ENCODE measurements around the gene DNAJA3. TPM values are rescaled to one million over a fixed set of nuclear protein-coding genes. Genes with fewer than 3 reads are reported as not detected.

The DNAJA3 gene
- total and polyA plus RNA-seq, 4 donors, result 24.8 to 38.5 (median 35.5) TPM

- H3K36me3 ChIP-seq (ENCODE audit: control insufficient read depth in 4 of 4, insufficient read depth in 4 of 4, low read length in 4 of 4), result peaks cover 9 to 34% (median 17%) of the 10 kb centered on the region in 4 donors
- WGBS, 2 donors, result 79 to 82% methylated on average over 12 of the region's 12 CpGs
- DNase-seq, result no peak
- TF ChIP-seq CTCF (IDR thresholded peaks at IDR 0.05; ENCODE audit: control extremely low read depth, extremely low read depth), result no peak
- no peaks in the 10 kb centered on the region for H3K9me3 ChIP-seq (ENCODE audit: control insufficient read depth in 4 of 4, insufficient read depth in 3 of 4, low read length in 3 of 4)
- ATAC-seq (ENCODE audit: insufficient read depth, low FRiP score), result no peak
- no peaks in the 10 kb centered on the region for H3K27me3 ChIP-seq (ENCODE audit: control insufficient read depth in 3 of 3, insufficient read depth in 3 of 3, low read length in 2 of 3)
- H3K4me1 ChIP-seq (ENCODE audit: control insufficient read depth in 5 of 5, insufficient read depth in 5 of 5, low read length in 5 of 5), result no peaks in the 10 kb centered on the region
- H3K27ac ChIP-seq (ENCODE audit: low read depth in 1 of 2, low read length in 1 of 2), result no peak overlapping the region
- H3K4me3 ChIP-seq, result no peak overlapping the region
- no peak overlapping the region for H3K9ac ChIP-seq (ENCODE audit: insufficient read depth in 1 of 2, low read length in 2 of 2)
Observed at GRCh38 chr16:4433914-4434787, 8.5 kb downstream of the DNAJA3 start.

DNA sequence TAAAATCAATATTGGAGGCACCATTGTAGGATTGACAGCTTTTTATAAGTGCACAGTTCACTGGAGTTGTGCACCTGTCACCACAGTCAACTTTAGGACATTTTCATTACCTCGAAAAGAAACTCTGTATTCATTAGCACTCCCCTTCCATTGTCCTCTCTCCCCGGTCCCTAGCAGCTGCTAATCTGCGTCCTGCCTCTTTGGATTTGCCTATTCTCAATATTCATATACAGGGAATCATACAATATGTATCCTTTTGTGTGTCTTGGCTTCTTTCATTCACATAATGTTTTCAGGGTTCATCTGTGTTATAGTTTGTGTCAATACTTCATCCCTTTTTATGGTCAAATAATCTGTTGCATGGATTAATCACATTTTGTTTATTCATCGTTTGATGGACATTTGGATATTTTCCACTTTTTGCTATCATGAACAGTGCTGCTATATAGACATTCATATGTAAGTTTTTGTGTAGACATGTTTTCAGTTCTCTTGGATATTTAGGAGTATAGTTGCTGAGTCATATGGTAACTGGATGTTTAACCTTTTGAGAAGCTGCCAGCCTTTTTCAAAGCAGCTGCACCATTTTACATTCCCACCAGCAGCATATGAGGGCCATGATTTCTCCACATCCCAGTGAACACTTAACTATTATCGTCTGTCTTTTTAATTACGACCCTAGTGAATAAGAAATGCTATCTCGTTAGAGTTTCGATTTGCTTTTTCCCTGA, 9.8 kb downstream of the DNAJA3 start:
- no peaks in the 10 kb centered on the region for H3K9me3 ChIP-seq (ENCODE audit: control insufficient read depth in 4 of 4, insufficient read depth in 3 of 4, low read length in 3 of 4)
- H3K4me1 ChIP-seq (ENCODE audit: control insufficient read depth in 5 of 5, insufficient read depth in 5 of 5, low read length in 5 of 5), result no peaks in the 10 kb centered on the region
- peaks cover 12 to 39% (median 22%) of the 10 kb centered on the region in 4 donors for H3K36me3 ChIP-seq (ENCODE audit: control insufficient read depth in 4 of 4, insufficient read depth in 4 of 4, low read length in 4 of 4)
- H3K27me3 ChIP-seq (ENCODE audit: control insufficient read depth in 3 of 3, insufficient read depth in 3 of 3, low read length in 2 of 3), result no peaks in the 10 kb centered on the region
- H3K9ac ChIP-seq (ENCODE audit: insufficient read depth in 1 of 2, low read length in 2 of 2), result no peak overlapping the region
- no peak overlapping the region for H3K27ac ChIP-seq (ENCODE audit: low read depth in 1 of 2, low read length in 1 of 2)
- DNase-seq (no peak), ATAC-seq (ENCODE audit: insufficient read depth, low FRiP score) (no peak)
- no peak for TF ChIP-seq CTCF (IDR thresholded peaks at IDR 0.05; ENCODE audit: control extremely low read depth, extremely low read depth)
- H3K4me3 ChIP-seq, result no peak overlapping the region
- 83 to 87% methylated on average over 8 of the region's 8 CpGs for WGBS, 2 donors

GRCh38 chr16:4437366-4437765, 11.7 kb downstream of the DNAJA3 start:
- H3K27me3 ChIP-seq (ENCODE audit: control insufficient read depth in 3 of 3, insufficient read depth in 3 of 3, low read length in 2 of 3), result no peaks in the 10 kb centered on the region
- WGBS, 2 donors, result 96 to 98% methylated on average over 3 of the region's 3 CpGs
- no peaks in the 10 kb centered on the region for H3K4me1 ChIP-seq (ENCODE audit: control insufficient read depth in 5 of 5, insufficient read depth in 5 of 5, low read length in 5 of 5)
- DNase-seq, result no peak
- H3K36me3 ChIP-seq (ENCODE audit: control insufficient read depth in 4 of 4, insufficient read depth in 4 of 4, low read length in 4 of 4), result peaks cover 19 to 51% (median 31%) of the 10 kb centered on the region in 4 donors
- H3K9me3 ChIP-seq (ENCODE audit: control insufficient read depth in 4 of 4, insufficient read depth in 3 of 4, low read length in 3 of 4), result no peaks in the 10 kb centered on the region
- no peak for ATAC-seq (ENCODE audit: insufficient read depth, low FRiP score)
- no peak for TF ChIP-seq CTCF (IDR thresholded peaks at IDR 0.05; ENCODE audit: control extremely low read depth, extremely low read depth)
- no peak overlapping the region for H3K9ac ChIP-seq (ENCODE audit: insufficient read depth in 1 of 2, low read length in 2 of 2)
- no peak overlapping the region for H3K27ac ChIP-seq (ENCODE audit: low read depth in 1 of 2, low read length in 1 of 2)
- H3K4me3 ChIP-seq, result no peak overlapping the region

All from lung (tissue), 12 donors.